BJ (cell line): ENCODE data around the gene TRAFD1. TPM values are rescaled to one million over a fixed set of nuclear protein-coding genes. Genes with fewer than 3 reads are reported as not detected.
A peak's percentile ranks its signal among the peaks of the same experiment; 100 is the strongest.
"Not testable (repeated sequence)": the region's sequence is repeated elsewhere in the genome, so short reads cannot be mapped to it uniquely, and the experiment has no call there.

Experiments used
- CTCF ChIA-PET: fragments of 350-600 bp; formaldehyde crosslinking; extraction: SDS; loops from one replicate; lab custom pipeline; 2021; ENCODE audit warnings: antibody characterized with exemption, inconsistent platforms; lab: Yijun Ruan, JAX
- POLR2A ChIA-PET: fragments of 300-600 bp; sonication (Branson Sonifier 250); formaldehyde crosslinking; extraction: SDS; loops from one replicate; lab custom pipeline; 2021; ENCODE audit warnings: antibody characterized with exemption; lab: Charles Lee
- DNase-seq: peaks from one replicate; pipeline ENCODE4 v3.0.0-alpha.2; 2011; ENCODE audit warnings: low read depth
- H3K27me3 ChIP-seq: 2 replicates; pipeline ENCODE4 v1.6.0; 2011; ENCODE audit warnings: low read length; ENCODE audit not compliant: control insufficient read depth, insufficient read depth
- H3K36me3 ChIP-seq: 2 replicates; pipeline ENCODE4 v1.5.1; 2011; ENCODE audit warnings: low read length; ENCODE audit not compliant: control insufficient read depth, insufficient read depth
- H3K4me3 ChIP-seq: 2 replicates; pipeline ENCODE4 v1.5.1; 2011; ENCODE audit warnings: low read depth, mild to moderate bottlenecking, control low read depth, low read length
- CTCF ChIP-seq: IDR thresholded peaks from 2 replicates; pipeline ENCODE4 v1.5.1; 2011; ENCODE audit warnings: low read depth, mild to moderate bottlenecking, control low read depth, inconsistent platforms, low read length, moderate library complexity; ENCODE audit not compliant: insufficient read depth
- polyA plus RNA-seq: library from polyadenylated mRNA; depleted of rRNA; stranded (reverse); fragments of >200 nt; gene quantifications from 2 replicates; pipeline ENCODE4 v1.2.3, GENCODE V29; 2011

Gene TRAFD1
- polyA plus RNA-seq, 1 experiment = 23.7 TPM

DNA sequence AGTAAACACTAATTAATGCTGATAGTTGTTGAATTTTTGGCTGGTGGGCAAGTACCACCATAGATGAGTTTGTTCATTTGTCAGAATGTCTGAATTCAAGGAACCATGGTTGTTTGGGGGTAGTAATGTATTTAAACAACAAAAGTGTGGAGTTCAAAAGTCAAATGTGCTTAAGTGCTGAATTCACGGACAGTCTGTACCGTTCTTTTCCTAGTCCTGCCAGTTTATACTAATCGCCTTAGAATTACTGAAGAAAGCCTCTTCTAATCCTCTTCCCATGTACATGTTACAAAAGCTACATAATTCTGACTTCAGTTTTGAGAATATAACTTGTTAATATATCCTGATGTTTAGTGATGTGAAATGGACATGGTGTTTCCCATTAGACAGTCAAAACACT is 19.5 kb upstream of the TRAFD1 start:
- no peak for TF ChIP-seq CTCF
- H3K4me3 ChIP-seq = no peak overlapping the region
- no peaks in the 10 kb centered on the region for H3K27me3 ChIP-seq
- H3K36me3 ChIP-seq = peaks cover 1% of the 10 kb centered on the region
- POLR2A ChIA-PET = no interaction called here
- no peak for DNase-seq
- CTCF ChIA-PET = no interaction called here

DNA sequence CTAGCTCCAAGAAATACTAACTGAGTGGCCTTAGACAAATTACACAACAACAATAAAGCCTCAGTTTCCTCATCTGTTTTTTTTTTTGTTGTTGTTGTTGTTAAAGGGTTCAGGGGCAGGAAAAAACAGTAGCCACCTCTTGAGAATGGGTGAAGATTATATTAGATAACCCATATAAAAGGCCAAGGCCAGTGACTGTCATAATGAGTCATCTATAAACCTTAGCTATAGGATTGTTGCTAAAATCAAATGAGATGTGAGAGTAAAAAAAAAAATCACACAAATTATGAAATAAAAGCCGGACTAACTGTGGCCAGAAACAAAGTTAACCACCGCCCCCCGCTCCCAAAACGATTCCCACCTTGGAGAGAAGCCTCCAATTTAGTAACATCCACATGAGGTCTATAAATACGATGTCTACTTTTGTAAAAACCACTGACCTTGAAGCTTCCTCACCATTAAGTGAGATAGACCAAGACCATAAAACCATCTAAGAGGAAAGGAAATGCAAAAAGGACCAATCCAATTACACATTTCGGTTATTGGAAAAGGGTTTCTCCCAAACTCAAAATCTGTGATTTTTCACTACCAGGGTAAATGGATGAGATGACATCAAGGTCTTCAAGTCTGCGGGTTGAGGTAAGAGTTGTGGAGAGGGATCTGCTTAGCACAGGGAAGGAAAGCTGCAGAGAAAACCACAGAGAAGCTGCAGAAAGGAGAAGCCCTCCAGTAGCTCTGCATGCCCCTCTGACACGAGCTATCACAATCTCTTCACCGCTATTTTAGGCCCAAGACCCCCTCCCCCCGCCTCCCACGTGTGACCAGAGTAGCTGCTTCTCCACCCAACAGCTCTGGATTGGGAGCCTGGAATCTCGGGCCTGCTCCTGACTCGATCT is 17.8 kb upstream of the TRAFD1 start:
- Histone ChIP-seq H3K4me3 (peak overlapping the region; percentile 79), H3K27me3 (no peaks in the 10 kb centered on the region), H3K36me3 (peaks cover 1% of the 10 kb centered on the region; the same call in 1 of the 2 replicates)
- no peak for DNase-seq
- POLR2A ChIA-PET = interaction anchor here (0.6 to 0.7 kb wide), 2 partner anchors 11 to 17 kb away, joined by 3 to 4 read pairs; partner anchors contain the start of gene TRAFD1
- CTCF ChIA-PET = interaction anchor here (0.6 to 1.0 kb wide), 5 partner anchors 10 to 90 kb away, joined by 3 to 4 read pairs (median 3); no protein-coding TSS in a partner anchor
- TF ChIP-seq CTCF = no peak

- H3K36me3 ChIP-seq = peaks cover 1% of the 10 kb centered on the region; the same call in 1 of the 2 replicates
- ChIA-PET CTCF (interaction anchor here (0.6 to 1.0 kb wide), 4 partner anchors 11 to 23 kb away, joined by 3 to 4 read pairs (median 3); no protein-coding TSS in a partner anchor), POLR2A (interaction anchor here (0.7 kb wide), 1 partner anchor 17 kb away, joined by 4 read pairs; the partner anchor contains the start of gene TRAFD1)
- no peak for TF ChIP-seq CTCF
- H3K27me3 ChIP-seq = no peaks in the 10 kb centered on the region
- peak within 1 kb of the TSS; percentile 79 for H3K4me3 ChIP-seq
- DNase-seq = peak; percentile 42
Measured at GRCh38 chr12:112108202-112109079, 16.9 kb upstream of the TRAFD1 start, which contains the start of gene NAA25. TSS of gene NAA25 (minus strand) at chr12:112108783. CDS start at chr12:112108773, 10 bp downstream.

GRCh38 chr12:112110787-112111662 is 14.3 kb upstream of the TRAFD1 start:
- CTCF ChIA-PET = interaction anchor here (0.6 kb wide), 1 partner anchor 19 kb away, joined by 3 read pairs; no protein-coding TSS in a partner anchor
- POLR2A ChIA-PET, H3K4me3 ChIP-seq, H3K36me3 ChIP-seq, H3K27me3 ChIP-seq, DNase-seq: not testable (repeated sequence)

GRCh38 chr12:112111931-112112330 is 13.4 kb upstream of the TRAFD1 start:
- Histone ChIP-seq H3K36me3 (no peaks in the 10 kb centered on the region), H3K4me3 (no peak overlapping the region), H3K27me3 (no peaks in the 10 kb centered on the region)
- no peak for DNase-seq
- no peak for TF ChIP-seq CTCF
- CTCF ChIA-PET = interaction anchor here (0.6 to 1.3 kb wide), 2 partner anchors 19 to 20 kb away, joined by 3 read pairs; no protein-coding TSS in a partner anchor
- POLR2A ChIA-PET = no interaction called here
